ENCODE measurements around the gene BLCAP. TPM values are rescaled to one million over a fixed set of nuclear protein-coding genes. Genes with fewer than 3 reads are reported as not detected.

BLCAP gene
- total RNA-seq, 1 experiment from 2014 or later, result 54.3 TPM

GRCh38 chr20:37558779-37559178, 31.1 kb upstream of the BLCAP start:
- Histone ChIP-seq H3K79me1 (ENCODE audit: insufficient read depth, low read depth, low read length, poor library complexity, severe bottlenecking) (no peaks in the 10 kb centered on the region), H4K91ac (ENCODE audit: insufficient read length, low read depth, low read length) (no peak overlapping the region), H3K4me2 (ENCODE audit: insufficient read depth, insufficient read length, low read length) (no peak overlapping the region), H3K14ac (ENCODE audit: insufficient read depth, low read length) (no peak overlapping the region; the same call in 1 of the 2 replicates), H2BK15ac (ENCODE audit: low read depth, low read length) (no peak overlapping the region), H3K79me2 (ENCODE audit: insufficient read depth, low read length) (no peaks in the 10 kb centered on the region), H2BK120ac (ENCODE audit: low read depth, low read length, poor library complexity, severe bottlenecking) (no peak overlapping the region), H2BK5ac (ENCODE audit: insufficient read length, low read length) (no peak overlapping the region), H2BK12ac (ENCODE audit: insufficient read length, low read depth, low read length) (no peak overlapping the region), H4K20me1 (ENCODE audit: control insufficient read depth, insufficient read depth, insufficient read length) (no peaks in the 10 kb centered on the region), H3K18ac (ENCODE audit: insufficient read length, low read depth, low read length) (no peak overlapping the region), H3K23me2 (ENCODE audit: insufficient read length, low read depth, low read length, poor library complexity, severe bottlenecking) (no peaks in the 10 kb centered on the region), H3K27me3 (ENCODE audit: insufficient read depth, low read length) (no peaks in the 10 kb centered on the region), H3K27ac (ENCODE audit: insufficient read length, low read depth, low read length) (no peak overlapping the region), H3K56ac (ENCODE audit: insufficient read length, low read depth, low read length) (no peak overlapping the region), H3K9ac (ENCODE audit: extremely low read depth, insufficient read length, low read length) (no peak overlapping the region), H3K23ac (ENCODE audit: insufficient read length, low read depth, low read length) (no peak overlapping the region), H3K4me1 (ENCODE audit: insufficient read depth, low read length) (no peaks in the 10 kb centered on the region), H4K5ac (ENCODE audit: insufficient read length, low read depth, low read length) (no peak overlapping the region), H3K4ac (ENCODE audit: low read depth, low read length) (no peak overlapping the region), H2AK5ac (ENCODE audit: insufficient read length, low read length) (no peak overlapping the region), H3K9me3 (ENCODE audit: control insufficient read depth, low read depth, low read length) (no peaks in the 10 kb centered on the region), H2BK20ac (ENCODE audit: low read depth, low read length, poor library complexity, severe bottlenecking) (no peak overlapping the region), H3T11ph (ENCODE audit: low read length) (no peak overlapping the region), H4K8ac (replicated peaks; ENCODE audit: insufficient read length, low read depth, low read length) (no peak overlapping the region), H2AFZ (ENCODE audit: low read length) (no peak overlapping the region)
- Mint-ChIP-seq H3K9me3 (no peaks in the 10 kb centered on the region), H3K27me3 (ENCODE audit: low read depth) (peaks cover 8% of the 10 kb centered on the region), H3K4me1 (peaks cover 0 to 2% of the 10 kb centered on the region in 2 experiments; a peak in 1 of 4 replicates), H3K4me3 (no peak overlapping the region), H3K27ac (no peak overlapping the region; a peak in 1 of 7 replicates), H3K36me3 (ENCODE audit: insufficient read depth in 1 of 3, low read depth in 3 of 3) (no peaks in the 10 kb centered on the region)
- TF ChIP-seq CTCF (conservative IDR thresholded peaks at IDR 0.05), result no peak
- no CpG with 5 or more reads among the region's 4 CpGs for WGBS (ENCODE audit: extremely low coverage, insufficient read length, low lambda C conversion rate)
- DNase-seq, result no peak
